UCSD-AML1 (cell line): Measurements from ENCODE around the gene FZR1.
"Not testable (repeated sequence)": the region's sequence is repeated elsewhere in the genome, so short reads cannot be mapped to it uniquely, and the experiment has no call there.

Source experiments
- DNase-seq: peaks from one replicate; lab custom pipeline; 2025; ENCODE audit not compliant: unreplicated experiment; lab: John Stamatoyannopoulos, UW

FZR1 gene

GRCh38 chr19:3570606-3571011, 64.5 kb downstream of the FZR1 start:
- DNase-seq = no peak

- peak; percentile 100 for DNase-seq
Observed at GRCh38 chr19:3572132-3572854, 66.2 kb downstream of the FZR1 start.

DNA sequence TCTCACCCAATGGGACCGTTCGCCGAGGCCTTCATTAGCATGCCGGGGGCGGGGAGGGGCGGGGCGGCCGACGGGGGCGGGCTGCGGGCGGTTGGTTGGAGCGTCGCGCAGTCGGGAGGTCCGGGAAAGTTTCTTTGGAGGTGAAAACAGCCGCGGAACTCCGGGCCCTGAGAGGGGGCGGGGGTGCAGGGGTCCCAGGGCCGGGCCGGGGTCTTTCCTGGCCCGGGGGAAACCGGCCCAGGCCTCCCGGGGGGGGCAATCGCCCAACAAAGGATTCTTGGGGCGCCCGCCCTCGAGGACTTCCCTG, 66.7 kb downstream of the FZR1 start, which contains the start of gene HMG20B:
TSS of gene HMG20B (plus strand) at position 90 of the 307 bp plus-strand sequence. CDS start 366 bp downstream, outside the sequence.
- DNase-seq = no peak

DNA sequence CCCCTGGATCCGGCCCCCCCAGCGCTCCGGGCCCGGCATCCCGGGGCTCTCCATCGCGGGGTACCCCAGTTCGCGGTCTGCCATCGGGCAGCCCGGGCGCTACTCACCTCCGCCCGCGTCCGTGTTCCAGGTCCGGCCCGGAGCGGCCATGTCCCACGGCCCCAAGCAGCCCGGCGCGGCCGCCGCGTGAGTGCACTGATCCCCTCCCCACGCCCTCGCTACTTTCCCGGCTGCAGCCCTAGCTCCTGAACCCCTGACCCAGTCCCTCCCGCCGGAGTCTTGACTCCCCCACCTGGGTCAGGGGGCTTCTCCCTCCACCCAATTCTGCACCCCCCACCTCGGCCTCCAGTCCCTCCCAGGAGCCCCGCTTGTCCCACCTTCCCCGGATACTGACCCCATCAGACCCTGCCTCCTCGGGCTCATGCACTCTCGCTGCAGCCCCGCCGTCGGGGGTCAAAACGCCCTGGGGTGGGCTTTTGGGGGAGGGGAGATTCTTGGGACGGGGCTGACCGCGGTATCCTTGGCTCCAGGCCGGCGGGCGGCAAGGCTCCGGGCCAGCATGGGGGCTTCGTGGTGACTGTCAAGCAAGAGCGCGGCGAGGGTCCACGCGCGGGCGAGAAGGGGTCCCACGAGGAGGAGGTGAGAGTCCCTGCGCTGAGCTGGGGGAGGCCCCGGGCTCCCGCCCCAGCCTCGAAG, 67.2 kb downstream of the FZR1 start:
- DNase-seq = peak; percentile 51

- DNase-seq = peak; percentile 99
Observed at GRCh38 chr19:3573858-3574637, 67.9 kb downstream of the FZR1 start.

GRCh38 chr19:3575260-3575741, 69.2 kb downstream of the FZR1 start:
- DNase-seq = peak; percentile 55

DNA sequence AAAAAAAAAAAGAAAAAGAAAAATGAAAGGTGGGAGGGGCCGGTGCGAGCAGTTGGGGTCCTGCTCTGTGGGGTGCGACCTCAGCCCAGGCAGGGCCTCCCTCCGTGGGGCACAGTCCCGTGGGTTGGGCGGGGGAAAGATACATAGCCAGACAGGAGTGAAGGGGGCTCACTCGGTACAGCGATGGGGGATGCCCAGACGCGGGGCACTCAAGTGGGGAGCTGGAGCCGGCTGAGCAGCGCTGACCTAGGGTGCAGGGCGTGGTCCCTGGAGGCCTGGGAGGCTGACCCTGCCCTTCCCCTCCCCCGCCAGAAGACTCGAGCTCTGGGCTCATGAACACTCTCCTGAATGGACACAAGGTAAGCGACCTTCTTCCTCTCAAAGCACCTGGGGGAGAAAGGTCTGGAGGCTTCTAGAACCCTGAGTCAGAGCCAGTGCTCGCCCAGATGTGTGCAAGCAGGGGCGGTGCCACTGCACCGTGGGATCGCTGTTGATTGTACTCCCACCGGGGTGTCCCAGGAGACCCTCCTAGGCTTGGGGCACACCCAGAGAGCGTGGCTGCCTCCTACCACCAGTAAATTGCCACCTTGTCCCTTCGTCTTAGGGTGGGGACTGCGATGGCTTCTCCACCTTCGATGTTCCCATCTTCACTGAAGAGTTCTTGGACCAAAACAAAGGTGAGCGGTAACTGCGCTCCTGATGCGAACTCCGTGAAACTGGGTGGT, 70.0 kb downstream of the FZR1 start:
- DNase-seq = no peak

DNA sequence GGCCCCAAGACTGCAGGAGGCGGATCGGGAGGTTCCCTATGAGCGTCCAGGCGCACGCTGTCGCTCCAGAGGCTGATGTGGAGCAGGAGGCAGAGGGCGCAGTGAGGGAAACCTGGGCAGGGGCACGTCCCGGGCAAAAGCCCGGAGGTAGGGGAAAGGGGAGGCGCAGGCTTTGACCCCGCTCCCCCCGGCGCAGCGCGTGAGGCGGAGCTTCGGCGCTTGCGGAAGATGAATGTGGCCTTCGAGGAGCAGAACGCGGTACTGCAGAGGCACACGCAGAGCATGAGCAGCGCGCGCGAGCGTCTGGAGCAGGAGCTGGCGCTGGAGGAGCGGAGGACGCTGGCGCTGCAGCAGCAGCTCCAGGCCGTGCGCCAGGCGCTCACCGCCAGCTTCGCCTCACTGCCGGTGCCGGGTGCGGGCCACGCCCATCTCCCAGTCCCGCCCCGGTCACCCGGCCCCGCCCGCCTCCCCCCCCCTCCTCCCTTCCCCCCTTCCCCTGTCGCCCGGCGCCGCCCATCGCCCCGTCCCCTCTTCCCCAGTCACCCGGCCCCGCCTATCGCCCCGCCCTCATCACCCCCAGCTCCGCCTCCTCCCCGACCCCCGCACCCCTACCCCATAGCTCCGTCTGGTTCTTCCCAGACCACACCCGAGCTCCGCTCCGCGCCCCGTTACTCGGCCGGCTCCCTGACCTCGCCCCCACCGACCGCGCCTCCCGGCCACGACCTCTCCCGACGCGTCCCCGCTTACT, 70.8 kb downstream of the FZR1 start:
- DNase-seq = no peak

DNA sequence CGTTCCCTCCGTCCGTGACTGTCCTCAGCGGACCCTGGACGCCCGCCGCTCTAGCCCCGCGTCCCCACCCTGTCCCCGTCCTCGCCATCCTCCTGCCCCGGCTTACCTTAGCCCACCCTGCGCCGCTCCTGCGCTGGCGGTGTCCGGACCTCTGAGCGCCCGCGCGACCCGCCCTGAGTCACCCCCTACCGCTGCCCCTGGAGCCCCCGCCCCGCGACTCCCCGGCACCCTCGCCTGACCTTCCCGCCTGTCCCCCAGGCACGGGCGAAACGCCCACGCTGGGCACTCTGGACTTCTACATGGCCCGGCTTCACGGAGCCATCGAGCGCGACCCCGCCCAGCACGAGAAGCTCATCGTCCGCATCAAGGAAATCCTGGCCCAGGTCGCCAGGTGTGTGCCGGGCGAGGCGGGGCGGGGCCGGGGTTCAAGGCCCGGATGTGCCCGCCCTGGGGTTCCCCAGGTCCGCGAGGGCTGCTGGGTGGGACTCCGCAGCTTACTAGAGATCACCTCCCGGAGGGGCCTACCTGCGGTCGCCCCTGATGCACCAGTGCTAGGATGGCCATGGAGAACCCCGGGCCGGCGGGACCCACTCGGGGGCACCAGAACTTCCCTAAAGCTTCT, 71.7 kb downstream of the FZR1 start:
- DNase-seq = no peak

GRCh38 chr19:3578390-3578789, 72.3 kb downstream of the FZR1 start:
- no peak for DNase-seq

GRCh38 chr19:3580156-3580934, 74.2 kb downstream of the FZR1 start:
- DNase-seq = no peak

DNA sequence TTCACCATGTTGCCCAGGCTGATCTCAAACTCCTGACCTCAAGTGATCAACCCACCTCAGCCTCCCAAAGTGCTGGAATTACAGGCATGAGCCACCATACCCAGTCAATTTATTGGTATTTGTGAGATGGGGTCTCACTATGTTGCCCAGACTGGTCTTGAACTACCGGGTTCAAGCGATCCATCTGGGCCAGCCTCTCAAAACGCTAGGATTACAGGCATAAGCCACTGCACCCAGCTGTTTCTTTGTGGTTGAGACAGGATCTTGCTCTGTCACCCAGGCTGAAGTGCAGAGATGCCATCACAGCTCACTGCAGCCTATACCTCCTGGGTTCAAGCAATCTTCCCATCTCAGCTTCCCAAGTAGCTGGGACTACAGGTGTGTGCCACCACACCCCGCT, 75.7 kb downstream of the FZR1 start:
- DNase-seq = not testable (repeated sequence)

GRCh38 chr19:3584036-3584802, 78.1 kb downstream of the FZR1 start:
- not testable (repeated sequence) for DNase-seq

GRCh38 chr19:3585301-3586126, 79.4 kb downstream of the FZR1 start, which contains the start of gene GIPC3:
GIPC3 (plus strand) TSS chr19:3585478; CDS start chr19:3585598, 120 bp downstream.
- DNase-seq = peak; percentile 49

- DNase-seq = peak; percentile 64
Observed at GRCh38 chr19:3586127-3586626, 80.1 kb downstream of the FZR1 start.

- DNase-seq = no peak
Observed at GRCh38 chr19:3586707-3587346, 80.7 kb downstream of the FZR1 start.
